IMR-90 (cell line): ENCODE results near the gene QPRT. TPM values are rescaled to one million over a fixed set of nuclear protein-coding genes. Genes with fewer than 3 reads are reported as not detected.

Experiments
- ATAC-seq: fragments of 200-7000 bp; cut with Tn5 transposase; 2 replicates; pipeline ENCODE4 v1.9.1; 2020; ENCODE audit warnings: low read depth, mild to moderate bottlenecking, moderate library complexity
- BruUV-seq: library from RNA; stranded (reverse); fragments of 400-500 nt; replicated peaks from 2 replicates; lab custom pipeline; 2021; lab: Mats Ljungman, UMichigan
- CTCF ChIA-PET: fragments of 300-600 bp; formaldehyde crosslinking; extraction: SDS; loops from one replicate; lab custom pipeline; 2021; ENCODE audit warnings: antibody characterized with exemption; lab: Yijun Ruan, JAX
- POLR2A ChIA-PET: fragments of 300-600 bp; sonication (Branson Sonifier 250); formaldehyde crosslinking; loops from one replicate; lab custom pipeline; 2022; ENCODE audit warnings: antibody characterized with exemption; ENCODE audit not compliant: unreplicated experiment; lab: Charles Lee
- DNase-seq: peaks from one replicate; pipeline ENCODE4 v3.0.0; 2013
- H2AFZ ChIP-seq: replicated peaks from 2 replicates; pipeline ENCODE3; 2013; ENCODE audit warnings: low read length, mild to moderate bottlenecking; ENCODE audit not compliant: poor library complexity
- H2AK5ac ChIP-seq: 2 replicates; pipeline ENCODE4 v1.6.1; 2013; ENCODE audit warnings: low read depth, low read length, inconsistent platforms
- H2AK9ac ChIP-seq: replicated peaks from 2 replicates; pipeline ENCODE3; 2013; ENCODE audit warnings: mild to moderate bottlenecking, low read depth, low read length, moderate library complexity; ENCODE audit not compliant: poor library complexity
- H2BK120ac ChIP-seq: 2 replicates; pipeline ENCODE4 v1.6.1; 2013; ENCODE audit warnings: low read depth, low read length, inconsistent platforms
- H2BK15ac ChIP-seq: 3 replicates; pipeline ENCODE4 v1.6.1; 2013; ENCODE audit warnings: low read depth, low read length, inconsistent platforms
- H2BK20ac ChIP-seq: 2 replicates; pipeline ENCODE4 v1.6.1; 2013; ENCODE audit warnings: low read depth, mild to moderate bottlenecking, inconsistent platforms, low read length, moderate library complexity
- H2BK5ac ChIP-seq: 2 replicates; pipeline ENCODE4 v1.6.1; 2013; ENCODE audit warnings: mild to moderate bottlenecking, low read depth, low read length, inconsistent platforms; ENCODE audit not compliant: poor library complexity, severe bottlenecking
- H3K14ac ChIP-seq: replicated peaks from 2 replicates; pipeline ENCODE4 v1.6.1; 2013; ENCODE audit warnings: low read depth, low read length, inconsistent platforms
- H3K18ac ChIP-seq: 2 replicates; pipeline ENCODE4 v1.6.1; 2013; ENCODE audit warnings: low read depth, low read length, control low read depth
- H3K23ac ChIP-seq: 2 replicates; pipeline ENCODE4 v1.6.1; 2013; ENCODE audit warnings: low read depth, low read length, inconsistent platforms
- H3K27ac ChIP-seq: 2 replicates; pipeline ENCODE4 v1.5.1; 2013; ENCODE audit warnings: mild to moderate bottlenecking, control low read depth, low read length; ENCODE audit not compliant: insufficient read depth
- H3K27me3 ChIP-seq: 2 replicates; pipeline ENCODE4 v1.6.1; 2013; ENCODE audit warnings: low read length; ENCODE audit not compliant: control insufficient read depth, insufficient read depth
- H3K36me3 ChIP-seq: 2 replicates; pipeline ENCODE4 v1.6.1; 2013; ENCODE audit warnings: low read length, mixed read lengths; ENCODE audit not compliant: control insufficient read depth, insufficient read depth
- H3K4ac ChIP-seq: 2 replicates; pipeline ENCODE4 v1.6.1; 2013; ENCODE audit warnings: low read depth, low read length, inconsistent platforms
- H3K4me1 ChIP-seq: 2 replicates; pipeline ENCODE4 v1.6.1; 2013; ENCODE audit warnings: low read length, mixed read lengths; ENCODE audit not compliant: control insufficient read depth, insufficient read depth
- H3K4me2 ChIP-seq: 2 replicates; pipeline ENCODE4 v1.6.1; 2013; ENCODE audit warnings: low read depth, mild to moderate bottlenecking, control low read depth, low read length, moderate library complexity
- H3K4me3 ChIP-seq: 2 replicates; pipeline ENCODE4 v1.5.1; 2013; ENCODE audit warnings: low read depth, mild to moderate bottlenecking, control low read depth, low read length, moderate library complexity; ENCODE audit not compliant: insufficient read depth
- H3K56ac ChIP-seq: 2 replicates; pipeline ENCODE4 v1.6.1; 2013; ENCODE audit warnings: low read length, inconsistent platforms; ENCODE audit not compliant: insufficient read depth; ENCODE audit errors: extremely low read depth
- H3K79me1 ChIP-seq, 2 experiments: 2 replicates each; pipeline ENCODE4 v1.6.1; 2013; ENCODE audit warnings: low read length in 2 of 2, inconsistent platforms in 1 of 2, low read depth in 1 of 2
- H3K9ac ChIP-seq: 2 replicates; pipeline ENCODE4 v1.6.1; 2013; ENCODE audit warnings: low read depth, low read length, control low read depth
- H3K9me1 ChIP-seq: 2 replicates; pipeline ENCODE4 v1.6.1; 2013; ENCODE audit warnings: low read length, inconsistent platforms; ENCODE audit not compliant: insufficient read depth
- H3K9me3 ChIP-seq: 2 replicates; pipeline ENCODE4 v1.6.1; 2013; ENCODE audit warnings: low read length; ENCODE audit not compliant: control insufficient read depth, insufficient read depth
- H4K20me1 ChIP-seq: 2 replicates; pipeline ENCODE4 v1.6.1; 2013; ENCODE audit warnings: low read length, inconsistent platforms; ENCODE audit not compliant: insufficient read depth
- H4K5ac ChIP-seq: 2 replicates; pipeline ENCODE4 v1.6.1; 2013; ENCODE audit warnings: mild to moderate bottlenecking, low read depth, low read length, control low read depth
- H4K8ac ChIP-seq, 2 experiments: 2 replicates each; pipeline ENCODE4 v1.6.1; 2013; ENCODE audit warnings: low read depth in 2 of 2, low read length in 2 of 2, control low read depth in 1 of 2, inconsistent platforms in 1 of 2
- H4K91ac ChIP-seq: 2 replicates; pipeline ENCODE4 v1.6.1; 2013; ENCODE audit warnings: low read depth, low read length, inconsistent platforms; ENCODE audit not compliant: insufficient read depth
- BHLHE40 ChIP-seq: fragments of 150-350 bp; IDR thresholded peaks from 2 replicates; pipeline ENCODE4 v1.6.1; 2016; ENCODE audit warnings: mild to moderate bottlenecking, low read depth, low read length
- CEBPB ChIP-seq: IDR thresholded peaks from 2 replicates; pipeline ENCODE4 v1.6.1; 2012; ENCODE audit warnings: low read depth, low read length, improper control_type of control experiment
- CHD1 ChIP-seq: IDR thresholded peaks from 2 replicates; pipeline ENCODE4 v1.6.1; 2012; ENCODE audit warnings: low read depth, low read length, improper control_type of control experiment
- FOS ChIP-seq: fragments of 150-350 bp; IDR thresholded peaks from 2 replicates; pipeline ENCODE4 v1.6.1; 2016; ENCODE audit warnings: low read depth, low read length
- MAFK ChIP-seq: IDR thresholded peaks from 2 replicates; pipeline ENCODE4 v1.6.1; 2012; ENCODE audit warnings: low read depth, low read length, improper control_type of control experiment
- MAZ ChIP-seq: IDR thresholded peaks from 2 replicates; pipeline ENCODE4 v1.6.1; 2012; ENCODE audit warnings: low read depth, mild to moderate bottlenecking, low read length, improper control_type of control experiment, moderate library complexity, borderline replicate concordance
- MXI1 ChIP-seq: IDR thresholded peaks from 2 replicates; pipeline ENCODE4 v1.6.1; 2012; ENCODE audit warnings: low read depth, mild to moderate bottlenecking, low read length, moderate library complexity, borderline replicate concordance
- NFE2L2 ChIP-seq: fragments of 150-350 bp; IDR thresholded peaks from 2 replicates; pipeline ENCODE4 v1.6.1; 2016; ENCODE audit warnings: low read depth, mild to moderate bottlenecking, low read length
- POLR2A ChIP-seq: IDR thresholded peaks from 2 replicates; pipeline ENCODE4 v1.6.1; 2012; ENCODE audit warnings: mild to moderate bottlenecking, low read depth, low read length
- RAD21 ChIP-seq: IDR thresholded peaks from 2 replicates; pipeline ENCODE4 v1.6.1; 2012; ENCODE audit warnings: low read length, improper control_type of control experiment
- RCOR1 ChIP-seq: IDR thresholded peaks from 2 replicates; pipeline ENCODE4 v1.6.1; 2012; ENCODE audit warnings: mild to moderate bottlenecking, low read length, improper control_type of control experiment; ENCODE audit not compliant: insufficient replicate concordance
- RFX5 ChIP-seq: IDR thresholded peaks from 2 replicates; pipeline ENCODE4 v1.8.0; 2012; ENCODE audit warnings: low read depth, mild to moderate bottlenecking, low read length, moderate library complexity
- SMC3 ChIP-seq: fragments of 150-350 bp; IDR thresholded peaks from 2 replicates; pipeline ENCODE4 v1.6.1; 2016; ENCODE audit warnings: low read depth, mild to moderate bottlenecking, antibody characterized with exemption, low read length, moderate library complexity
- WGBS, 2 experiments: methylation state at CpG; one replicate each; pipeline versions ENCODE4 v1.1.5 to v1.1.7; 2013; ENCODE audit warnings: missing lambda C conversion rate in 2 of 2; ENCODE audit not compliant: insufficient read length in 1 of 2; ENCODE audit errors: extremely low coverage in 2 of 2; 5-methylcytosine and 5-hydroxymethylcytosine counted together
- dilution Hi-C: fragments of 300-500 bp; cut with HindIII; formaldehyde crosslinking; loops from one replicate; pipeline ENCODE4 v1.14.3; 2018; ENCODE audit warnings: low sequenced_read_pairs; ENCODE audit not compliant: unreplicated experiment
- in situ Hi-C: fragments of 300-500 bp; cut with MboI; formaldehyde crosslinking; loops from 3 replicates; pipeline ENCODE4 v1.14.3; 2019; ENCODE audit warnings: low sequenced_read_pairs, inconsistent platforms, mixed read lengths
- intact Hi-C: fragments of 100-400 bp; cut with micrococcal nuclease; formaldehyde crosslinking; loops from 2 replicates; pipeline ENCODE4 v1.10.0; 2022
- polyA plus RNA-seq, 3 experiments: library from polyadenylated mRNA; depleted of rRNA; stranded (reverse); fragments of >200 nt; gene quantifications; 2 replicates each; pipeline ENCODE4 v1.2.3, GENCODE V29; 2012; ENCODE audit warnings: low replicate concordance in 1 of 3
- total RNA-seq: library from RNA; depleted of rRNA; stranded (reverse); fragments of >200 nt; gene quantifications from 2 replicates; pipeline ENCODE4 v1.2.3, GENCODE V29; 2012
- TF ChIP-seq, protein P1 (sequence below): fragments of 150-350 bp; IDR thresholded peaks from 2 replicates; pipeline ENCODE4 v1.6.1; 2016; ENCODE audit warnings: low read depth, mild to moderate bottlenecking, low read length, moderate library complexity, borderline replicate concordance
- TF ChIP-seq, protein P2 (sequence below): fragments of 150-350 bp; IDR thresholded peaks from 2 replicates; pipeline ENCODE4 v1.6.1; 2017; ENCODE audit warnings: mild to moderate bottlenecking, antibody characterized with exemption, low read length, low read depth

QPRT gene
- total and polyA plus RNA-seq, 2 of the 4 experiments (the other 2 are of a cell fraction) = 3.4 to 6.3 TPM

DNA sequence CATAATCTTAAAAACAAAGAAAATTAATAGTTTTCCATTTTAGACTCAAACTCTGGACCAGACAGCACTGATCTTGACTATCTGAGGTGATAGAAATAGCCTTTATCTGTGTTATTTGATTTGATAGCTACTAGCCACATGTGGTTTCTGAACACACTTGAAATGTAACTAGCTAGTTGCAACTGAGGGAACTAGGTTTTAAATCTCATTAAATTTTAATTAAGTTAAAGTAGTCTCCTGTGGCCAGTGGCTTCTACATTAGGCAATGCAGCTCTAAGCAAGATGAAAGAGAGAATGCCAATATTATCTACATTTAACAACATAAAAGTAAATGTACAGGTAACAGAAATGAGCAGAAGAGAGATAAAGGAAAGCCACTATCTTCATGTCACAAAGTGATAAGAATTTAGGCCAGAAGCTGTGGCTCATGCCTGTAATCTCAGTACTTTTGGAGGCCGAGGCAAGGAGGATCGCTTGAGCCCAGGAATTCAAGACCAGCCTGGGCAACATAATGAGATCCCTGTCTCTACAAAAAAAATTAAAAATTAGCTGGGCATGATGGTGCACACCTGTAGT is 27.1 kb upstream of the QPRT start:
- no peak overlapping the region for H3K23ac ChIP-seq
- ChIA-PET CTCF (no interaction called here), POLR2A (no interaction called here)
- H3K27me3 ChIP-seq = peaks cover 9% of the 10 kb centered on the region
- no peak overlapping the region for H2BK120ac ChIP-seq
- no peaks in the 10 kb centered on the region for H3K4me1 ChIP-seq
- H3K36me3 ChIP-seq = no peaks in the 10 kb centered on the region
- no peak overlapping the region for H2AK5ac ChIP-seq
- no peak overlapping the region for H3K27ac ChIP-seq
- no peak overlapping the region for H2BK5ac ChIP-seq
- no peak overlapping the region for H3K4me2 ChIP-seq
- H2AFZ ChIP-seq = no peak overlapping the region
- no peaks in the 10 kb centered on the region for H4K20me1 ChIP-seq
- no TSS peak for BruUV-seq
- 0 out of 2 replicates have a peak, but pooled peaks cover 4% of the 10 kb centered on the region for H3K9me1 ChIP-seq
- no peak overlapping the region for H3K4ac ChIP-seq
- no CpG with 5 or more reads among the region's 2 CpGs for WGBS, 2 experiments
- no peak overlapping the region for H3K14ac ChIP-seq
- H3K4me3 ChIP-seq = no peak overlapping the region
- no peak overlapping the region for H4K91ac ChIP-seq
- H4K8ac ChIP-seq = no peak overlapping the region
- no peak overlapping the region for H3K18ac ChIP-seq
- H4K5ac ChIP-seq = no peak overlapping the region
- H2AK9ac ChIP-seq = no peak overlapping the region
- no peak overlapping the region for H2BK15ac ChIP-seq
- H3K9ac ChIP-seq = no peak overlapping the region
- intact Hi-C loops = no loop called here
- no peak for TF ChIP-seq RAD21
- no peak for TF ChIP-seq RCOR1
- no peak for TF ChIP-seq MXI1
- TF ChIP-seq RFX5 = no peak
- TF ChIP-seq MAFK = no peak
- TF ChIP-seq, protein P1, sequence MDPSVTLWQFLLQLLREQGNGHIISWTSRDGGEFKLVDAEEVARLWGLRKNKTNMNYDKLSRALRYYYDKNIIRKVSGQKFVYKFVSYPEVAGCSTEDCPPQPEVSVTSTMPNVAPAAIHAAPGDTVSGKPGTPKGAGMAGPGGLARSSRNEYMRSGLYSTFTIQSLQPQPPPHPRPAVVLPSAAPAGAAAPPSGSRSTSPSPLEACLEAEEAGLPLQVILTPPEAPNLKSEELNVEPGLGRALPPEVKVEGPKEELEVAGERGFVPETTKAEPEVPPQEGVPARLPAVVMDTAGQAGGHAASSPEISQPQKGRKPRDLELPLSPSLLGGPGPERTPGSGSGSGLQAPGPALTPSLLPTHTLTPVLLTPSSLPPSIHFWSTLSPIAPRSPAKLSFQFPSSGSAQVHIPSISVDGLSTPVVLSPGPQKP = no peak
- TF ChIP-seq CEBPB = no peak
- TF ChIP-seq BHLHE40 = no peak
- no peak for TF ChIP-seq CHD1
- no peak for TF ChIP-seq POLR2A
- no peak for TF ChIP-seq NFE2L2
- TF ChIP-seq, protein P2, sequence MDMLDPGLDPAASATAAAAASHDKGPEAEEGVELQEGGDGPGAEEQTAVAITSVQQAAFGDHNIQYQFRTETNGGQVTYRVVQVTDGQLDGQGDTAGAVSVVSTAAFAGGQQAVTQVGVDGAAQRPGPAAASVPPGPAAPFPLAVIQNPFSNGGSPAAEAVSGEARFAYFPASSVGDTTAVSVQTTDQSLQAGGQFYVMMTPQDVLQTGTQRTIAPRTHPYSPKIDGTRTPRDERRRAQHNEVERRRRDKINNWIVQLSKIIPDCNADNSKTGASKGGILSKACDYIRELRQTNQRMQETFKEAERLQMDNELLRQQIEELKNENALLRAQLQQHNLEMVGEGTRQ = no peak
- TF ChIP-seq MAZ = no peak
- TF ChIP-seq SMC3 = no peak
- no peak for TF ChIP-seq FOS
- dilution Hi-C loops = no loop called here
- no peaks in the 10 kb centered on the region for H3K79me1 ChIP-seq
- no peak overlapping the region for H2BK20ac ChIP-seq
- H3K9me3 ChIP-seq = no peaks in the 10 kb centered on the region
- in situ Hi-C loops = no loop called here
- no peak for ATAC-seq
- no peak for DNase-seq
- H3K56ac ChIP-seq = no peak overlapping the region
